Smooth muscle cell (in vitro differentiated cells): ENCODE measurements around the gene CCDC28A. TPM values are rescaled to one million over a fixed set of nuclear protein-coding genes. Genes with fewer than 3 reads are reported as not detected.

ENCODE experiments used
- DNase-seq: peaks from one replicate; lab custom pipeline; 2025; ENCODE audit not compliant: unreplicated experiment; lab: John Stamatoyannopoulos, UW
- H2AFZ ChIP-seq: fragments of 200-600 bp; sonication (generic); 2 replicates; pipeline ENCODE4 v1.6.0; 2016; ENCODE audit warnings: antibody characterized with exemption, low read depth, mild to moderate bottlenecking
- H3F3A ChIP-seq: fragments of 200-600 bp; sonication (generic); 2 replicates; pipeline ENCODE4 v1.6.0; 2017; ENCODE audit warnings: antibody characterized with exemption, low read depth
- H3K27ac ChIP-seq: fragments of 200-600 bp; sonication (generic); 2 replicates; pipeline ENCODE4 v1.5.1; 2016; ENCODE audit warnings: low read depth, mild to moderate bottlenecking
- H3K27me3 ChIP-seq: fragments of 200-600 bp; sonication (generic); 2 replicates; pipeline ENCODE4 v1.6.1; 2016; ENCODE audit warnings: low read depth, mild to moderate bottlenecking
- H3K36me3 ChIP-seq: fragments of 200-600 bp; sonication (generic); 2 replicates; pipeline ENCODE4 v1.5.1; 2016; ENCODE audit warnings: low read depth
- H3K4me1 ChIP-seq: fragments of 200-600 bp; sonication (generic); 2 replicates; pipeline ENCODE4 v1.5.1; 2016; ENCODE audit warnings: low read depth
- H3K4me2 ChIP-seq: fragments of 200-600 bp; sonication (generic); 2 replicates; pipeline ENCODE4 v1.6.0; 2016; ENCODE audit warnings: mild to moderate bottlenecking
- H3K4me3 ChIP-seq: fragments of 200-600 bp; sonication (generic); 2 replicates; pipeline ENCODE4 v1.5.1; 2016; ENCODE audit warnings: mild to moderate bottlenecking
- H3K79me2 ChIP-seq: fragments of 200-600 bp; sonication (generic); 2 replicates; pipeline ENCODE4 v1.6.0; 2016; ENCODE audit warnings: low read depth, mild to moderate bottlenecking
- H3K9ac ChIP-seq: fragments of 200-600 bp; sonication (generic); 2 replicates; pipeline ENCODE4 v1.6.0; 2016; ENCODE audit warnings: low read depth
- H3K9me3 ChIP-seq: fragments of 200-600 bp; sonication (generic); replicated peaks from 2 replicates; pipeline ENCODE4 v1.5.1; 2016; ENCODE audit warnings: low read depth
- H4K20me1 ChIP-seq: fragments of 200-600 bp; sonication (generic); 2 replicates; pipeline ENCODE4 v1.6.0; 2016; ENCODE audit warnings: low read depth
- CTCF ChIP-seq: fragments of 200-600 bp; sonication (generic); IDR thresholded peaks from 2 replicates; pipeline ENCODE4 v1.5.1; 2017; ENCODE audit warnings: borderline replicate concordance, mild to moderate bottlenecking, antibody characterized with exemption; ENCODE audit not compliant: insufficient read depth, poor library complexity, severe bottlenecking
- WGBS: methylation state at CpG from one replicate; pipeline ENCODE4 v1.1.7; 2016; ENCODE audit warnings: low lambda C conversion rate; 5-methylcytosine and 5-hydroxymethylcytosine counted together
- polyA plus RNA-seq: library from polyadenylated mRNA; unstranded; fragments of >200 nt; fragmentation: Nextera tagmentation; extraction: Ambion mirVana; gene quantifications from 2 replicates; pipeline ENCODE4 v1.2.1, GENCODE V29; 2016
- total RNA-seq: library from RNA; depleted of rRNA; stranded (reverse); fragments of >200 nt; gene quantifications from 2 replicates; pipeline ENCODE4 v1.2.3, GENCODE V29; 2014

Gene CCDC28A
- total and polyA plus RNA-seq, 2 experiments from 2014 or later, result 9.5 to 12.3 TPM

DNA sequence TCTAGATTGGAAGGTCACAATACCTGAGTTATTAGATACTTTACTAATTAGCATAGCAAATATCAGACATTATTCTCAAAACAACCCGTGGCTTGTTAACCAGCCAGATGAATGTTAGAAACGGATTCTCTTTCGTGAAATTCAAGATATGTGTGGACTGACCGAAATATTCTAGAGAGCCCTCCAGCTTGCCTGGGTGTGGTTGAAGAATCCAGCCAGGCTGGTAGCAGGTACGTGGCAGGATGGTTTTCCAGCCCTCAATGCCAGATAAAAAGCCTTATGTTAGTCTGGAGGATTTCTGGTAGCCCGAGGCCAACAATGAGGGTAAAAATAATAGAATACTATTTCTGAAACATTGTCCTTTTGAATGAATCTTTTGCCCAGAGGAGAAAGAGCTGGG, 41.7 kb downstream of the CCDC28A start:
- Histone ChIP-seq H3K4me3 (no peak overlapping the region), H3K4me2 (no peak overlapping the region), H3K27me3 (no peaks in the 10 kb centered on the region), H2AFZ (no peak overlapping the region), H3K4me1 (peaks cover 15% of the 10 kb centered on the region), H3K36me3 (no peaks in the 10 kb centered on the region), H3K9me3 (no peaks in the 10 kb centered on the region), H3F3A (no peaks in the 10 kb centered on the region), H3K27ac (peak overlapping the region; percentile 43), H3K79me2 (no peaks in the 10 kb centered on the region), H4K20me1 (no peaks in the 10 kb centered on the region), H3K9ac (no peak overlapping the region)
- TF ChIP-seq CTCF, result no peak
- DNase-seq, result no peak
- 64% methylated on average over 6 of the region's 6 CpGs for WGBS

GRCh38 chr6:138815797-138816528, 42.4 kb downstream of the CCDC28A start:
- no peaks in the 10 kb centered on the region for H4K20me1 ChIP-seq
- H3F3A ChIP-seq, result no peaks in the 10 kb centered on the region
- no peaks in the 10 kb centered on the region for H3K9me3 ChIP-seq
- H3K9ac ChIP-seq, result no peak overlapping the region
- H3K36me3 ChIP-seq, result no peaks in the 10 kb centered on the region
- no peak overlapping the region for H2AFZ ChIP-seq
- no peaks in the 10 kb centered on the region for H3K27me3 ChIP-seq
- H3K79me2 ChIP-seq, result no peaks in the 10 kb centered on the region
- H3K4me3 ChIP-seq, result no peak overlapping the region
- peak; percentile 66 for TF ChIP-seq CTCF
- peaks cover 15% of the 10 kb centered on the region for H3K4me1 ChIP-seq
- no peak for DNase-seq
- peak overlapping the region; percentile 93 for H3K27ac ChIP-seq
- 44% methylated on average over 4 of the region's 4 CpGs for WGBS
- no peak overlapping the region for H3K4me2 ChIP-seq

- WGBS, result 5% methylated on average over 4 of the region's 4 CpGs
Measured at GRCh38 chr6:138817799-138818198, 44.2 kb downstream of the CCDC28A start.

More at GRCh38 chr6:138817799-138818198, 44.2 kb downstream of the CCDC28A start:
- Histone ChIP-seq H3K4me3 (no peak overlapping the region), H3K9ac (peak overlapping the region; percentile 79), H3K4me1 (peaks cover 15% of the 10 kb centered on the region), H3K27me3 (no peaks in the 10 kb centered on the region), H3K27ac (peak overlapping the region; percentile 93), H4K20me1 (no peaks in the 10 kb centered on the region), H2AFZ (peak overlapping the region; percentile 83), H3K9me3 (no peaks in the 10 kb centered on the region), H3F3A (no peaks in the 10 kb centered on the region), H3K79me2 (no peaks in the 10 kb centered on the region), H3K36me3 (no peaks in the 10 kb centered on the region), H3K4me2 (peak overlapping the region; percentile 62)
- DNase-seq, result no peak
- TF ChIP-seq CTCF, result no peak
